HG02981 (cell line): ENCODE data around the gene SART1.
"Not testable (repeated sequence)": the region's sequence is repeated elsewhere in the genome, so short reads cannot be mapped to it uniquely, and the experiment has no call there.

Source experiments
- ATAC-seq: cut with Tn5 transposase; IDR thresholded peaks from one replicate; pipeline ENCODE4 v1.9.1; 2021; ENCODE audit warnings: mild to moderate bottlenecking, moderate library complexity; ENCODE audit not compliant: unreplicated experiment

SART1 gene

GRCh38 chr11:65931773-65932557, 29.6 kb upstream of the SART1 start:
- no peak for ATAC-seq

GRCh38 chr11:65932558-65932919, 29.0 kb upstream of the SART1 start:
- no peak for ATAC-seq

- ATAC-seq, result no peak
These were observed 27.5 kb upstream of the SART1 start for GRCh38 chr11:65934014-65934413.

GRCh38 chr11:65937766-65938165, 23.8 kb upstream of the SART1 start:
- no peak for ATAC-seq

GRCh38 chr11:65941720-65942310, 19.7 kb upstream of the SART1 start:
- ATAC-seq, result no peak

- ATAC-seq, result no peak
These were observed 19.0 kb upstream of the SART1 start for GRCh38 chr11:65942531-65942930.

- ATAC-seq, result no peak
These were observed 17.3 kb upstream of the SART1 start for GRCh38 chr11:65944191-65944590.

GRCh38 chr11:65944767-65945166, 16.8 kb upstream of the SART1 start:
- ATAC-seq, result no peak

- no peak for ATAC-seq
These were observed 16.1 kb upstream of the SART1 start, which contains the start of gene TSGA10IP for GRCh38 chr11:65945430-65945911. TSS of gene TSGA10IP (plus strand) at chr11:65945480. CDS start at chr11:65945676, 196 bp downstream.

GRCh38 chr11:65945941-65946558, 15.5 kb upstream of the SART1 start:
- no peak for ATAC-seq

- ATAC-seq, result no peak
These were observed 14.9 kb upstream of the SART1 start for GRCh38 chr11:65946655-65947054.

- ATAC-seq, result no peak
These were observed 14.4 kb upstream of the SART1 start for GRCh38 chr11:65947133-65947532.

- no peak for ATAC-seq
These were observed 13.9 kb upstream of the SART1 start for GRCh38 chr11:65947603-65948125.

- ATAC-seq, result not testable (repeated sequence)
These were observed 10.8 kb upstream of the SART1 start for GRCh38 chr11:65950711-65951110.

GRCh38 chr11:65951641-65952040, 9.9 kb upstream of the SART1 start:
- ATAC-seq, result not testable (repeated sequence)

GRCh38 chr11:65952052-65952521, 9.4 kb upstream of the SART1 start:
- no peak for ATAC-seq

- ATAC-seq, result no peak
These were observed 8.1 kb upstream of the SART1 start for GRCh38 chr11:65953471-65953870.

GRCh38 chr11:65954771-65955170, 6.8 kb upstream of the SART1 start:
- ATAC-seq, result no peak

- no peak for ATAC-seq
These were observed 3.2 kb upstream of the SART1 start for GRCh38 chr11:65958291-65958690.

GRCh38 chr11:65958774-65959420, 2.6 kb upstream of the SART1 start:
- no peak for ATAC-seq

- ATAC-seq, result no peak
These were observed 689 bp upstream of the SART1 start for GRCh38 chr11:65960824-65961266.
